DMS114 treated with DMSO at 0.1 percent for 48 hours (cell line): ENCODE results near the gene DDX25.
"Not testable (repeated sequence)": the region's sequence is repeated elsewhere in the genome, so short reads cannot be mapped to it uniquely, and the experiment has no call there.

Experiments used
- DNase-seq: peaks from one replicate; lab custom pipeline; 2025; ENCODE audit not compliant: unreplicated experiment; lab: John Stamatoyannopoulos, UW

DDX25 gene

GRCh38 chr11:125903711-125904659 lies at the start of gene DDX25:
Gene DDX25, plus strand, starts transcription at chr11:125904508. Its CDS starts 10 bp downstream, at chr11:125904518.
- no peak for DNase-seq

- DNase-seq: not testable (repeated sequence)
Measured at GRCh38 chr11:125857670-125858069, 46.6 kb upstream of the DDX25 start.

- DNase-seq: not testable (repeated sequence)
Measured at GRCh38 chr11:125862786-125863185, 41.5 kb upstream of the DDX25 start.

GRCh38 chr11:125865354-125865753 lies 39.0 kb upstream of the DDX25 start:
- not testable (repeated sequence) for DNase-seq

GRCh38 chr11:125869521-125869920 lies 34.8 kb upstream of the DDX25 start:
- DNase-seq: no peak

GRCh38 chr11:125871391-125872137 lies 32.7 kb upstream of the DDX25 start:
- no peak for DNase-seq

- no peak for DNase-seq
Measured at GRCh38 chr11:125872138-125872491, 32.2 kb upstream of the DDX25 start.

- no peak for DNase-seq
Measured at GRCh38 chr11:125873881-125874555, 30.3 kb upstream of the DDX25 start.

- no peak for DNase-seq
Measured at GRCh38 chr11:125874556-125875124, 29.7 kb upstream of the DDX25 start.

GRCh38 chr11:125881291-125881690 lies 23.0 kb upstream of the DDX25 start:
- DNase-seq: no peak

- no peak for DNase-seq
Measured at GRCh38 chr11:125883375-125883774, 20.9 kb upstream of the DDX25 start.

GRCh38 chr11:125886997-125887372 lies 17.3 kb upstream of the DDX25 start:
- DNase-seq: peak; percentile 40

GRCh38 chr11:125887373-125888324 lies 16.7 kb upstream of the DDX25 start, which contains the start of gene HYLS1:
Gene HYLS1, plus strand, starts transcription at chr11:125887668. Its CDS starts 11,701 bp downstream, at chr11:125899369.
- peak; percentile 87 for DNase-seq

- no peak for DNase-seq
Measured at GRCh38 chr11:125890447-125891100, 13.7 kb upstream of the DDX25 start.

GRCh38 chr11:125892071-125892470 lies 12.2 kb upstream of the DDX25 start:
- no peak for DNase-seq

- DNase-seq: no peak
Measured at GRCh38 chr11:125892994-125893393, 11.3 kb upstream of the DDX25 start.

- DNase-seq: no peak
Measured at GRCh38 chr11:125901872-125902271, 2.4 kb upstream of the DDX25 start.

GRCh38 chr11:125902277-125902926 lies 1.9 kb upstream of the DDX25 start:
- no peak for DNase-seq
